Adrenal gland (tissue), 12 donors: ENCODE data around the gene DGAT2. TPM values are rescaled to one million over a fixed set of nuclear protein-coding genes. Genes with fewer than 3 reads are reported as not detected.
A peak's percentile ranks its signal among the peaks of the same experiment; 100 is the strongest.

Experiments
- DNase-seq, 7 donors: peaks; one replicate each; pipeline ENCODE4 v3.0.0-alpha.2; 2019 to 2020
- H3K27ac ChIP-seq, 5 donors: fragments of 200-600 bp; sonication (generic) in 4 of 5; 1 replicate in 3 of 5; 2 replicates in 2 of 5; pipeline versions ENCODE4 v1.5.1 to v1.8.0; 2016 to 2020; ENCODE audit warnings: mild to moderate bottlenecking in 1 of 5
- H3K27me3 ChIP-seq: fragments of 200-600 bp; 2 replicates; pipeline ENCODE4 v1.8.0; 2021
- H3K36me3 ChIP-seq, 2 donors: fragments of 200-600 bp; replicated peaks in 1 of 2; 1 replicate in 1 of 2; 2 replicates in 1 of 2; pipeline versions ENCODE4 v1.5.1 to v1.8.0; 2018 to 2022
- H3K4me1 ChIP-seq, 2 donors: fragments of 200-600 bp; replicated peaks in 1 of 2; 1 replicate in 1 of 2; 2 replicates in 1 of 2; pipeline versions ENCODE4 v1.5.1 to v1.8.0; 2018 to 2021
- H3K4me3 ChIP-seq, 4 donors: fragments of 200-600 bp; sonication (generic) in 3 of 4; one replicate each; pipeline ENCODE4 v1.5.1; 2016 to 2018
- H3K9me3 ChIP-seq, 3 donors: fragments of 200-600 bp; sonication (generic) in 1 of 3; replicated peaks in 1 of 3; 1 replicate in 2 of 3; 2 replicates in 1 of 3; pipeline versions ENCODE4 v1.5.1 to v1.8.0; 2016 to 2021
- POLR2A ChIP-seq, 2 donors: fragments of 450-650 bp; IDR thresholded peaks; one replicate each; pipeline ENCODE4 v1.6.1; 2017; ENCODE audit warnings: antibody characterized with exemption in 2 of 2, mild to moderate bottlenecking in 2 of 2, moderate library complexity in 1 of 2
- WGBS, 4 donors: extraction: QIAGEN DNeasy Blood & Tissue Kit in 2 of 4; methylation state at CpG; one replicate each; pipeline versions ENCODE4 v1.1.5 to v1.1.7; 2013 to 2017; 5-methylcytosine and 5-hydroxymethylcytosine counted together
- intact Hi-C, 2 donors: fragments of 100-400 bp; cut with DNase I; formaldehyde crosslinking; loops; one replicate each; pipeline versions ENCODE4 v1.14.1 to v1.15.0; 2022 to 2023
- polyA plus RNA-seq, 3 donors: library from polyadenylated mRNA; stranded (reverse); fragments of 200-250 nt in 2 of 3; fragments of 350-450 nt in 1 of 3; fragmentation: Illumina TruSeq in 1 of 3; extraction: RNeasy Lipid Tissue Mini Kit (QIAGEN cat#74804) in 1 of 3; gene quantifications; one replicate each; pipeline ENCODE4 v1.2.3, GENCODE V29; 2013 to 2014
- total RNA-seq, 9 donors: library from RNA; depleted of rRNA in 4 of 9; stranded (reverse); fragments of >200 nt in 4 of 9; fragments of 120-200 nt in 1 of 9; fragmentation: NEBNext Ultra II Directional in 1 of 9; extraction: Animal tissue kit (Norgen Biotek cat#: 25700) in 1 of 9; gene quantifications; one replicate each; pipeline versions ENCODE4 v1.1.0 to v1.2.4, GENCODE V29; 2013 to 2023
- TF ChIP-seq, protein P1 (sequence below), 6 experiments: fragments of 450-650 bp in 4 of 6; fragments of 200-600 bp in 2 of 6; sonication (generic) in 1 of 6; IDR thresholded peaks; 1 replicate in 5 of 6; 2 replicates in 1 of 6; pipeline versions ENCODE4 v1.5.1 to v1.8.0; 2016 to 2021; ENCODE audit warnings: antibody characterized with exemption in 6 of 6, mild to moderate bottlenecking in 2 of 6, moderate library complexity in 1 of 6
- donor health status: healthy with polysubstance abuse.
- donor health status: Bipolar disorder and iron deficiency.
- donor health status: DM: yes; HTN: yes; CAD: no.
- donor health status: DM: no; HTN: no; CAD: no.
- donor health status: DM: no; HTN: no; CAD: no.
- donor health status: DM: yes; HTN: yes; CAD: no.

DGAT2 gene
- total and polyA plus RNA-seq, 12 donors = 2.1 to 79.2 (median 7.5) TPM

DNA sequence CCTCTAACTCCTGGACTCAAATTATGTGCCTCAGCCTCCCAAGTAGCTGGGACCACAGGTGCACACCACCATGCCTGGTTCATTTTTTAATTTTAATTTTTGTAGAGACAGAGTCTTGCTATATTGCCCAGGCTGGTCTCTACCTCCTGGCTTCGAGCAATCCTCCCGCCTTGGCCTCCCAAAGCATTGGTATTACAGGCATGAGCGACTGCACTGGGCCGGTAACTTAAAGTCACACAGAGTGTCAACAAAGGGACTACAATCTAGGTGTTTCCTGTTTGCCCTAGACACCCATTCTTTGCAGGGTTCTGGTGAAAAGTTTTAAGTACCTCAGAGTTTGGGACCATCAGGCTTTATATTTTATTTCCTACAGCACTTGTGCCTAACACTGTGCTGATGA lies 54.8 kb downstream of the DGAT2 start:
- DNase-seq = no peak
- H3K27me3 ChIP-seq = no peaks in the 10 kb centered on the region
- no peaks in the 10 kb centered on the region for H3K36me3 ChIP-seq
- no peak overlapping the region for H3K4me3 ChIP-seq
- peak overlapping the region in 1 of 5 donors; percentile 64 for H3K27ac ChIP-seq
- peaks cover 10 to 61% of the 10 kb centered on the region in 2 donors for H3K4me1 ChIP-seq
- 90 to 95% (median 92%) methylated on average over 4 of the region's 4 CpGs for WGBS, 4 donors
- TF ChIP-seq, protein P1, sequence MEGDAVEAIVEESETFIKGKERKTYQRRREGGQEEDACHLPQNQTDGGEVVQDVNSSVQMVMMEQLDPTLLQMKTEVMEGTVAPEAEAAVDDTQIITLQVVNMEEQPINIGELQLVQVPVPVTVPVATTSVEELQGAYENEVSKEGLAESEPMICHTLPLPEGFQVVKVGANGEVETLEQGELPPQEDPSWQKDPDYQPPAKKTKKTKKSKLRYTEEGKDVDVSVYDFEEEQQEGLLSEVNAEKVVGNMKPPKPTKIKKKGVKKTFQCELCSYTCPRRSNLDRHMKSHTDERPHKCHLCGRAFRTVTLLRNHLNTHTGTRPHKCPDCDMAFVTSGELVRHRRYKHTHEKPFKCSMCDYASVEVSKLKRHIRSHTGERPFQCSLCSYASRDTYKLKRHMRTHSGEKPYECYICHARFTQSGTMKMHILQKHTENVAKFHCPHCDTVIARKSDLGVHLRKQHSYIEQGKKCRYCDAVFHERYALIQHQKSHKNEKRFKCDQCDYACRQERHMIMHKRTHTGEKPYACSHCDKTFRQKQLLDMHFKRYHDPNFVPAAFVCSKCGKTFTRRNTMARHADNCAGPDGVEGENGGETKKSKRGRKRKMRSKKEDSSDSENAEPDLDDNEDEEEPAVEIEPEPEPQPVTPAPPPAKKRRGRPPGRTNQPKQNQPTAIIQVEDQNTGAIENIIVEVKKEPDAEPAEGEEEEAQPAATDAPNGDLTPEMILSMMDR (IDR thresholded peaks at IDR 0.05) = no peak
- TF ChIP-seq POLR2A (IDR thresholded peaks at IDR 0.05) = no peak
- intact Hi-C loops = no loop called here
- no peaks in the 10 kb centered on the region for H3K9me3 ChIP-seq

DNA sequence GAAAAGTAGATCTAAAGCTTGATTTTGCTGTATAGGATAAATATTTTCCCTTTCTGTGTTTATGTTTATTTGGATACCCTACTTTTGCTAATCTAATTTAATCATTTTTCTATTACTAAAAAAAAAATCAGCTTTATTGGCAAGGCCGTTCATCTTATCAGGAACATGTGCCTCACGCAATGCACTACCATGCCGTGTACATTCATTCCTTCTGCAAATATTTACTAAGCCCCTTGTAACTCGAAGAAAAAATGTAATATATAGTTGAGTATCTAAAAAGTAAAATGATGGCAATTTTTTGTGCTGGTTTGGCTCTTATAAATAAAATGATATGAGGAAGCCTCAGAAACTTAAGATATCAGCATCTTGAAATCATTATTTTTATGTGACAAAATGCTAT lies 55.4 kb downstream of the DGAT2 start:
- H3K4me1 ChIP-seq = peaks cover 10 to 61% of the 10 kb centered on the region in 2 donors
- 23 to 37% (median 28%) methylated on average over 4 of the region's 4 CpGs for WGBS, 4 donors
- TF ChIP-seq POLR2A (IDR thresholded peaks at IDR 0.05) = no peak
- TF ChIP-seq, protein P1 (IDR thresholded peaks at IDR 0.05) = no peak

DNA sequence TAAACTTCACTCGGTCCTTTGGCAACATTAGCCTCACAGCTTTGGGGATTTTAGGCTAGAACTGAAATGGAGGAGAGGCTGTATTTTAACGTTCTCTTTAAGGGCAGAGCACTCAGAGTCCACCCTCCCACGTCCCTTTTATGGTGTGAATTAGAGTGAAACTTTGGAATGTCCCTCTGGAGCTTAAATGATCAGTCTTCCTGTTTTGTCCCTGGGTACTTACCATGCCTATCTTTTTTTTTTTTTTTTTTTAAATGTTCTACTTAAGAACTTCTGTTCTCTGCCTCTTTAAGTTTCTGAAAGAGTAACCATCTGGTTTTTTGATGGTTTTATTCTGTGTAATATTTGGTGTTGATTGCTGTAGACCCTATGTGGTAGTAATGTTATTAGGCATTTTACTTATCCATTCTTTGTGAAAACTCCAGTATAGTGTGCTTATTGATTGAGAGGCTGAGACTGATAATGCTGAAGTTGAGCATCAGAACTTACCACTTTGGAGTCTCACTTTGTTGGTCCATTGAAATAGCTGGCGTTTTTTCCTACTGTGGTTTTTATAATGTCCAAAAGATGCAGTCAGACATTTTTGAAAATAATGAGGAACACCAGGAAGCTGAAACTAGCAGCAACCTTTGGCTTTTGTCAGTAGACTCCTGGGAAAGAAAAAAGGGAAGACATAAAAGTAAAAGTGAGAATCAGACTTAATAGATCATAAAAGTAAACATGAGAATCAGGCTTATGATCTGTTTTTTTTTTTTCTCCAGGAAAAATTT lies 58.1 kb downstream of the DGAT2 start:
- Histone ChIP-seq H3K27ac (peak overlapping the region in 3 of 5 donors; percentile 5 to 65 (median 65)), H3K4me1 (peaks cover 8 to 57% of the 10 kb centered on the region in 2 donors), H3K36me3 (no peaks in the 10 kb centered on the region), H3K9me3 (no peaks in the 10 kb centered on the region), H3K4me3 (no peak overlapping the region), H3K27me3 (no peaks in the 10 kb centered on the region)
- 34 to 40% (median 36%) methylated on average over 4 of the region's 4 CpGs for WGBS, 4 donors
- TF ChIP-seq, protein P1 (IDR thresholded peaks at IDR 0.05) = no peak
- no peak for TF ChIP-seq POLR2A (IDR thresholded peaks at IDR 0.05)
- intact Hi-C loops = no loop called here
- DNase-seq = no peak

More for the DNA sequence above, 55.4 kb downstream of the DGAT2 start:
- intact Hi-C loops = no loop called here
- no peak for DNase-seq
- Histone ChIP-seq H3K9me3 (no peaks in the 10 kb centered on the region), H3K27ac (peak overlapping the region in 1 of 5 donors; percentile 64), H3K36me3 (no peaks in the 10 kb centered on the region), H3K27me3 (no peaks in the 10 kb centered on the region), H3K4me3 (peak overlapping the region in 1 of 4 donors; percentile 6)

DNA sequence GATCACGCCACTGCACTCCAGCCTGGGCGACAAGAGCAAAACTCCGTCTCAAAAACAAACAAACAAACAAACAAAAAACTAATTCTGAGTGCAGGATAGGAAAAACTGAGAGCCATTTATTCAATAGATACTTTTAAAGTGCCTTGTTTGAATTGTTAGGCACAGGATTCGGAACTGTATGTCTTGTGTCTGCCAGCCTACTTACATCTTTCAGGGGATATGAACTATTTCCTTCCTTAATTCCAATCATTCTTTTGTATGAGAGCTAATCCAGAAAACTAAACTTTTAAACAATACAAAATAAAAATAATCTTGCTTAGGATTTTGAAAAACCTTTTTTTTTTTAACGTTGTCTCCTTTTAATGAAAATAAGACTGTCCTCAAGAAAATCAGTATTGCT lies 59.0 kb downstream of the DGAT2 start:
- peaks cover 8 to 65% of the 10 kb centered on the region in 2 donors for H3K4me1 ChIP-seq
- 59 to 78% (median 73%) methylated on average over 5 of the region's 5 CpGs for WGBS, 4 donors
- intact Hi-C loops = no loop called here
- H3K4me3 ChIP-seq = no peak overlapping the region
- H3K9me3 ChIP-seq = no peaks in the 10 kb centered on the region
- no peak for DNase-seq
- no peak for TF ChIP-seq POLR2A (IDR thresholded peaks at IDR 0.05)
- TF ChIP-seq, protein P1 (IDR thresholded peaks at IDR 0.05) = no peak
- H3K27me3 ChIP-seq = no peaks in the 10 kb centered on the region
- no peaks in the 10 kb centered on the region for H3K36me3 ChIP-seq
- peak overlapping the region in 2 of 5 donors; percentile 56 to 65 for H3K27ac ChIP-seq
